Spleen (tissue), 7 donors: ENCODE results near the gene RIPK3.

Source experiments
- POLR2AphosphoS5 ChIP-seq, 3 donors: sonication (generic); formaldehyde crosslinking; IDR thresholded peaks; one replicate each; pipeline ENCODE4 v1.5.1; 2017; ENCODE audit warnings: antibody characterized with exemption in 3 of 3
- TF ChIP-seq, protein P1 (sequence below), 11 experiments: fragments of 200-600 bp in 7 of 11; fragments of 450-650 bp in 4 of 11; sonication (generic) in 4 of 11; IDR thresholded peaks in 8 of 11; conservative IDR thresholded peaks in 3 of 11; 1 replicate in 7 of 11; 2 replicates in 4 of 11; pipeline versions ENCODE4 v1.4.0 to v1.8.0; 2016 to 2021; ENCODE audit warnings: antibody characterized with exemption in 11 of 11, inconsistent platforms in 4 of 11, mild to moderate bottlenecking in 1 of 11
- donor health status: DM: no; HTN: no; CAD: no; lungs with moderate emphysema.
- donor health status: DM: no; HTN: no; CAD: no.
- donor health status: DM: no; HTN: no; CAD: no.

DNA sequence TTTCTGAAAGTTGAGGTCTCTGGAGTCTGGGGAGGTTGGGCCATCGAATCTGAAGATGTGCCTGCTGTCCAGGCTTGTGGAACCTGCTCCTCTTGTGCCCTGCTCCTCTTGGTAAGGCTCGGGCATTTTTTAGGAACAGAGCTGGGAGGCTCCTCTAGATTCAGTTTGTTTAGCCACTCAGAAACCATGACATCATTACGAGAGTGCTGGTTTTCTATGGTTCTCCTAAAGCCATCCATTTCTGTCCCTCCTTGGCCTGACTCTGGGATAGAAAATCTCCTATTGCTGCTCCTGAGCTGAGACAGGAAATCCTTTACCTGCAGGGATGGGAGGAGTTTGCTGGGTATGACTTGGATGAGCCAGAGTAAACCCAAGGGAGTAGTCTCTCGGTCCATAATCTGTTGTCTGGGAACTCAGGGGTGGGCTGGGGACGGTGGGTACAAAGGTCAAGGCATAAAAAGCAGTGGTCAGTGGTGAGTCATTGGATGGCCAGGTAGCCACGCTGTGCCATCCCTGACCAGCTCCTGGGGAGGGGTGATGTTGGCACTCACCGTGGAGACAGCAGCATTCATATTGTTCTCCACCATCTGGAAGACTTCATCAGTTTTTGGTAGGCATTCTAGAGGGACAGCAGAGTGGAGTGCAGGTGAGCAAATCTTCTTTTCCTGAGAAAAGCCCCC lies 2.5 kb downstream of the RIPK3 start:
- TF ChIP-seq, protein P1, sequence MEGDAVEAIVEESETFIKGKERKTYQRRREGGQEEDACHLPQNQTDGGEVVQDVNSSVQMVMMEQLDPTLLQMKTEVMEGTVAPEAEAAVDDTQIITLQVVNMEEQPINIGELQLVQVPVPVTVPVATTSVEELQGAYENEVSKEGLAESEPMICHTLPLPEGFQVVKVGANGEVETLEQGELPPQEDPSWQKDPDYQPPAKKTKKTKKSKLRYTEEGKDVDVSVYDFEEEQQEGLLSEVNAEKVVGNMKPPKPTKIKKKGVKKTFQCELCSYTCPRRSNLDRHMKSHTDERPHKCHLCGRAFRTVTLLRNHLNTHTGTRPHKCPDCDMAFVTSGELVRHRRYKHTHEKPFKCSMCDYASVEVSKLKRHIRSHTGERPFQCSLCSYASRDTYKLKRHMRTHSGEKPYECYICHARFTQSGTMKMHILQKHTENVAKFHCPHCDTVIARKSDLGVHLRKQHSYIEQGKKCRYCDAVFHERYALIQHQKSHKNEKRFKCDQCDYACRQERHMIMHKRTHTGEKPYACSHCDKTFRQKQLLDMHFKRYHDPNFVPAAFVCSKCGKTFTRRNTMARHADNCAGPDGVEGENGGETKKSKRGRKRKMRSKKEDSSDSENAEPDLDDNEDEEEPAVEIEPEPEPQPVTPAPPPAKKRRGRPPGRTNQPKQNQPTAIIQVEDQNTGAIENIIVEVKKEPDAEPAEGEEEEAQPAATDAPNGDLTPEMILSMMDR (IDR thresholded peaks at IDR 0.05 in 8 of 11, conservative IDR thresholded peaks at IDR 0.05 in 3 of 11), result no peak
- TF ChIP-seq POLR2AphosphoS5 (IDR thresholded peaks at IDR 0.05), result no peak
